Vagina (tissue), 2 donors: ENCODE data around the gene BDP1.

ENCODE experiments used
- POLR2A ChIP-seq, 2 donors: fragments of 450-650 bp; IDR thresholded peaks; one replicate each; pipeline ENCODE4 v1.6.1; 2017; ENCODE audit warnings: antibody characterized with exemption in 2 of 2, mild to moderate bottlenecking in 2 of 2, moderate library complexity in 2 of 2
- TF ChIP-seq, protein P1 (sequence below), 3 experiments: fragments of 450-650 bp in 2 of 3; fragments of 200-600 bp in 1 of 3; sonication (generic) in 1 of 3; IDR thresholded peaks; one replicate each; pipeline ENCODE4 v1.5.1; 2017 to 2019; ENCODE audit warnings: antibody characterized with exemption in 3 of 3, mild to moderate bottlenecking in 2 of 3, moderate library complexity in 2 of 3

DNA sequence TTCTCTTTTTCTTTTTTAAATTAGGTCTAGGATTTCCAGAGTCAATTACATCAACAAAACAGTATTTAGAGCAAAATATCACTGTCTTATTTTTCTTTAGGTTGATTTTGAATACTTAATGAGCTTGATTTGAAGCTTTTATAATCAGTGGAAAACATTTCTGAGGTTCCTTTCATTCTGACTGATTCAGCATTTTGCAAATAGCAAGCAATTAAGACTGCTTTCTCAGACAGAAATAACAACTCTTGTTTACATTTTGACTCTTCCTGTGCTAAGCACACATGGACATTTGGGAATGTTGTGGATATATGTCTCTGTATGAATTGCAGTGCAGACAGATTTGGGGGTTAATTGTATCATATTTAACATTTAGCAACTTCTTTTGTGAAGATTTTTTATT is 109.4 kb downstream of the BDP1 start:
- no peak for TF ChIP-seq POLR2A (IDR thresholded peaks at IDR 0.05)
- TF ChIP-seq, protein P1, sequence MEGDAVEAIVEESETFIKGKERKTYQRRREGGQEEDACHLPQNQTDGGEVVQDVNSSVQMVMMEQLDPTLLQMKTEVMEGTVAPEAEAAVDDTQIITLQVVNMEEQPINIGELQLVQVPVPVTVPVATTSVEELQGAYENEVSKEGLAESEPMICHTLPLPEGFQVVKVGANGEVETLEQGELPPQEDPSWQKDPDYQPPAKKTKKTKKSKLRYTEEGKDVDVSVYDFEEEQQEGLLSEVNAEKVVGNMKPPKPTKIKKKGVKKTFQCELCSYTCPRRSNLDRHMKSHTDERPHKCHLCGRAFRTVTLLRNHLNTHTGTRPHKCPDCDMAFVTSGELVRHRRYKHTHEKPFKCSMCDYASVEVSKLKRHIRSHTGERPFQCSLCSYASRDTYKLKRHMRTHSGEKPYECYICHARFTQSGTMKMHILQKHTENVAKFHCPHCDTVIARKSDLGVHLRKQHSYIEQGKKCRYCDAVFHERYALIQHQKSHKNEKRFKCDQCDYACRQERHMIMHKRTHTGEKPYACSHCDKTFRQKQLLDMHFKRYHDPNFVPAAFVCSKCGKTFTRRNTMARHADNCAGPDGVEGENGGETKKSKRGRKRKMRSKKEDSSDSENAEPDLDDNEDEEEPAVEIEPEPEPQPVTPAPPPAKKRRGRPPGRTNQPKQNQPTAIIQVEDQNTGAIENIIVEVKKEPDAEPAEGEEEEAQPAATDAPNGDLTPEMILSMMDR (IDR thresholded peaks at IDR 0.05): no peak
